Esophagus squamous epithelium (tissue), 5 donors: Measurements from ENCODE around the gene WDR12. TPM values are rescaled to one million over a fixed set of nuclear protein-coding genes. Genes with fewer than 3 reads are reported as not detected.

Experiments used
- DNase-seq: peaks from one replicate; lab custom pipeline; 2025; lab: John Stamatoyannopoulos, UW
- H3K27ac ChIP-seq, 4 donors: fragments of 200-600 bp; sonication (generic); one replicate each; pipeline ENCODE4 v1.5.1; 2016 to 2019; ENCODE audit warnings: mild to moderate bottlenecking in 1 of 4
- H3K27me3 ChIP-seq, 4 donors: fragments of 200-600 bp; sonication (generic); 1 replicate in 3 of 4; 2 replicates in 1 of 4; pipeline versions ENCODE4 v1.5.1 to v1.6.0; 2017 to 2021; ENCODE audit warnings: antibody characterized with exemption in 1 of 4
- H3K36me3 ChIP-seq, 3 donors: fragments of 200-600 bp; sonication (generic); one replicate each; pipeline ENCODE4 v1.5.1; 2016 to 2019
- H3K4me1 ChIP-seq, 3 donors: fragments of 200-600 bp; sonication (generic); one replicate each; pipeline ENCODE4 v1.5.1; 2017 to 2019
- H3K4me3 ChIP-seq, 4 donors: fragments of 200-600 bp; sonication (generic); 1 replicate in 3 of 4; 2 replicates in 1 of 4; pipeline ENCODE4 v1.5.1; 2016 to 2019; ENCODE audit warnings: mild to moderate bottlenecking in 2 of 4, moderate library complexity in 1 of 4
- H3K9me3 ChIP-seq, 3 donors: fragments of 200-600 bp; sonication (generic); one replicate each; pipeline ENCODE4 v1.5.1; 2016 to 2019
- POLR2A ChIP-seq, 4 donors: fragments of 450-650 bp; IDR thresholded peaks; one replicate each; pipeline ENCODE4 v1.6.1; 2017; ENCODE audit warnings: antibody characterized with exemption in 4 of 4, mild to moderate bottlenecking in 4 of 4, moderate library complexity in 3 of 4
- WGBS, 2 donors: methylation state at CpG; one replicate each; pipeline ENCODE4 v1.1.5; 2018; 5-methylcytosine and 5-hydroxymethylcytosine counted together
- intact Hi-C: fragments of 100-400 bp; cut with DNase I; formaldehyde crosslinking; loops from one replicate; pipeline ENCODE4 v1.15.0; 2022
- total RNA-seq, 4 donors: library from RNA; depleted of rRNA; stranded (reverse); fragments of >200 nt; gene quantifications; one replicate each; pipeline ENCODE4 v1.1.0, GENCODE V29; 2016
- TF ChIP-seq, protein P1 (sequence below), 6 experiments: fragments of 450-650 bp in 4 of 6; fragments of 200-600 bp in 2 of 6; sonication (generic) in 2 of 6; IDR thresholded peaks; one replicate each; pipeline ENCODE4 v1.5.1; 2016 to 2019; ENCODE audit warnings: antibody characterized with exemption in 6 of 6, mild to moderate bottlenecking in 4 of 6, moderate library complexity in 4 of 6
- donor health status: DM: yes; HTN: yes; CAD: no.

WDR12 gene
- total RNA-seq, 4 donors from 2014 or later = 22.0 to 52.4 (median 30.7) TPM

GRCh38 chr2:202847693-202848524 is 63.6 kb downstream of the WDR12 start:
- WGBS, 2 donors = 84 to 88% methylated on average over 9 of the region's 9 CpGs
- peaks cover 0 to 3% (median 0%) of the 10 kb centered on the region in 3 donors for H3K9me3 ChIP-seq
- no peak overlapping the region for H3K27ac ChIP-seq
- no peaks in the 10 kb centered on the region for H3K4me1 ChIP-seq
- H3K27me3 ChIP-seq = no peaks in the 10 kb centered on the region
- TF ChIP-seq, protein P1, sequence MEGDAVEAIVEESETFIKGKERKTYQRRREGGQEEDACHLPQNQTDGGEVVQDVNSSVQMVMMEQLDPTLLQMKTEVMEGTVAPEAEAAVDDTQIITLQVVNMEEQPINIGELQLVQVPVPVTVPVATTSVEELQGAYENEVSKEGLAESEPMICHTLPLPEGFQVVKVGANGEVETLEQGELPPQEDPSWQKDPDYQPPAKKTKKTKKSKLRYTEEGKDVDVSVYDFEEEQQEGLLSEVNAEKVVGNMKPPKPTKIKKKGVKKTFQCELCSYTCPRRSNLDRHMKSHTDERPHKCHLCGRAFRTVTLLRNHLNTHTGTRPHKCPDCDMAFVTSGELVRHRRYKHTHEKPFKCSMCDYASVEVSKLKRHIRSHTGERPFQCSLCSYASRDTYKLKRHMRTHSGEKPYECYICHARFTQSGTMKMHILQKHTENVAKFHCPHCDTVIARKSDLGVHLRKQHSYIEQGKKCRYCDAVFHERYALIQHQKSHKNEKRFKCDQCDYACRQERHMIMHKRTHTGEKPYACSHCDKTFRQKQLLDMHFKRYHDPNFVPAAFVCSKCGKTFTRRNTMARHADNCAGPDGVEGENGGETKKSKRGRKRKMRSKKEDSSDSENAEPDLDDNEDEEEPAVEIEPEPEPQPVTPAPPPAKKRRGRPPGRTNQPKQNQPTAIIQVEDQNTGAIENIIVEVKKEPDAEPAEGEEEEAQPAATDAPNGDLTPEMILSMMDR (IDR thresholded peaks at IDR 0.05) = no peak
- no peak for TF ChIP-seq POLR2A (IDR thresholded peaks at IDR 0.05)
- no peak for DNase-seq
- intact Hi-C loops = no loop called here
- H3K4me3 ChIP-seq = no peak overlapping the region
- no peaks in the 10 kb centered on the region for H3K36me3 ChIP-seq

- H3K4me1 ChIP-seq = no peaks in the 10 kb centered on the region
- no peak for TF ChIP-seq POLR2A (IDR thresholded peaks at IDR 0.05)
- TF ChIP-seq, protein P1 (IDR thresholded peaks at IDR 0.05) = no peak
- 76 to 81% methylated on average over 2 of the region's 2 CpGs for WGBS, 2 donors
Observed at GRCh38 chr2:202844656-202845055, 66.8 kb downstream of the WDR12 start.

GRCh38 chr2:202842690-202843089 is 68.8 kb downstream of the WDR12 start:
- no peak for DNase-seq
- no peaks in the 10 kb centered on the region for H3K36me3 ChIP-seq
- H3K4me3 ChIP-seq = no peak overlapping the region
- TF ChIP-seq, protein P1 (IDR thresholded peaks at IDR 0.05) = no peak
- no peak for TF ChIP-seq POLR2A (IDR thresholded peaks at IDR 0.05)
- H3K9me3 ChIP-seq = peaks cover 0 to 7% (median 0%) of the 10 kb centered on the region in 3 donors
- no peaks in the 10 kb centered on the region for H3K4me1 ChIP-seq
- no peak overlapping the region for H3K27ac ChIP-seq
- intact Hi-C loops = no loop called here
- H3K27me3 ChIP-seq = no peaks in the 10 kb centered on the region

More at GRCh38 chr2:202844656-202845055, 66.8 kb downstream of the WDR12 start:
- Histone ChIP-seq H3K4me3 (no peak overlapping the region), H3K36me3 (no peaks in the 10 kb centered on the region), H3K27ac (no peak overlapping the region), H3K27me3 (no peaks in the 10 kb centered on the region), H3K9me3 (peaks cover 0 to 7% (median 0%) of the 10 kb centered on the region in 3 donors)
- intact Hi-C loops = no loop called here
- DNase-seq = no peak

- intact Hi-C loops = no loop called here
- WGBS, 2 donors = 81 to 83% methylated on average over 5 to 6 of the region's 11 CpGs
- TF ChIP-seq, protein P1 (IDR thresholded peaks at IDR 0.05) = no peak
- no peak for TF ChIP-seq POLR2A (IDR thresholded peaks at IDR 0.05)
- no peak overlapping the region for H3K27ac ChIP-seq
- no peak overlapping the region for H3K4me3 ChIP-seq
- H3K9me3 ChIP-seq = peaks cover 0 to 7% (median 0%) of the 10 kb centered on the region in 3 donors
- H3K36me3 ChIP-seq = no peaks in the 10 kb centered on the region
- H3K27me3 ChIP-seq = no peaks in the 10 kb centered on the region
- DNase-seq = no peak
- H3K4me1 ChIP-seq = no peaks in the 10 kb centered on the region
Observed at GRCh38 chr2:202841090-202841867, 70.2 kb downstream of the WDR12 start.
